Measurements from ENCODE around the gene SLC2A4RG.

GRCh38 chr20:63775096-63775978, 35.8 kb downstream of the SLC2A4RG start:
- TF ChIP-seq POLR2A (IDR thresholded peaks at IDR 0.05; ENCODE audit: low read length) (no peak), GATA1 (IDR thresholded peaks at IDR 0.05; ENCODE audit: low read depth, low read length) (no peak)

Data from erythroblast (primary cell).